Measurements from ENCODE around the gene PHACTR3. TPM values are rescaled to one million over a fixed set of nuclear protein-coding genes. Genes with fewer than 3 reads are reported as not detected.

Gene PHACTR3
- total and polyA plus RNA-seq, 2 of the 8 experiments (the other 6 are each of a cell fraction or from before 2014, with no cell fraction given) = 0.05 to 0.13 TPM

GRCh38 chr20:59839400-59839799 is 235.1 kb downstream of the PHACTR3 start:
- no peaks in the 10 kb centered on the region for H3K79me1 ChIP-seq (ENCODE audit: low read depth, low read length)
- H4K5ac ChIP-seq (ENCODE audit: insufficient read length, low read depth, low read length) = no peak overlapping the region
- no peaks in the 10 kb centered on the region for H3K79me2 ChIP-seq (ENCODE audit: control insufficient read depth in 1 of 2, insufficient read depth in 2 of 2, low read length in 2 of 2)
- no peak overlapping the region for H3K23ac ChIP-seq (ENCODE audit: insufficient read length)
- H2AFZ ChIP-seq (ENCODE audit: low read length) = no peak overlapping the region
- H2BK5ac ChIP-seq (ENCODE audit: low read depth, low read length) = no peak overlapping the region
- H2BK120ac ChIP-seq (replicated peaks; ENCODE audit: low read depth, low read length) = no peak overlapping the region
- H2BK20ac ChIP-seq (ENCODE audit: low read length) = no peak overlapping the region
- no peak overlapping the region for H3K27ac ChIP-seq (ENCODE audit: low read depth, low read length)
- no peak overlapping the region for H3K14ac ChIP-seq (ENCODE audit: insufficient read length)
- H3K4ac ChIP-seq (replicated peaks; ENCODE audit: insufficient read length, low read depth, low read length) = no peak overlapping the region
- H2BK15ac ChIP-seq (ENCODE audit: low read length) = no peak overlapping the region
- H3K4me1 ChIP-seq (replicated peaks in 1 of 4; ENCODE audit: control insufficient read depth in 3 of 4, insufficient read depth in 4 of 4, low read length in 3 of 4) = no peaks in the 10 kb centered on the region; a peak in 1 of 7 replicates
- ChIA-PET POLR2A (ENCODE audit: partially characterized antibody) (no interaction called here), CTCF (ENCODE audit: partially characterized antibody) (interaction anchor here (1.2 kb wide), 1 partner anchor 212 kb away, joined by 4 read pairs; no protein-coding TSS in a partner anchor)
- no peaks in the 10 kb centered on the region for H3K23me2 ChIP-seq (ENCODE audit: low read depth, low read length)
- H3K27me3 ChIP-seq (replicated peaks in 1 of 4; ENCODE audit: control insufficient read depth in 3 of 4, extremely low read depth in 1 of 4, insufficient read depth in 3 of 4, low read length in 3 of 4) = peaks cover 0 to 2% (median 0%) of the 10 kb centered on the region in 4 experiments; a peak in 1 of 7 replicates
- no peak overlapping the region for H3K9ac ChIP-seq (replicated peaks in 1 of 4; ENCODE audit: extremely low read depth in 1 of 4, low read depth in 3 of 4, low read length in 3 of 4)
- TF ChIP-seq CBX5 (IDR thresholded peaks at IDR 0.05; ENCODE audit: low read depth, low read length) (no peak), HDAC6 (IDR thresholded peaks at IDR 0.05; ENCODE audit: low read depth, low read length) (no peak), TCF12 (IDR thresholded peaks at IDR 0.05; ENCODE audit: low read depth, low read length) (no peak), BCL11A (IDR thresholded peaks at IDR 0.05; ENCODE audit: low read depth in 2 of 2, low read length in 2 of 2) (no peak), SUZ12 (IDR thresholded peaks at IDR 0.05; ENCODE audit: low read length) (no peak)
- H3K36me3 ChIP-seq (ENCODE audit: control insufficient read depth in 2 of 4, insufficient read depth in 4 of 4, low read length in 3 of 4) = peaks cover 0 to 2% (median 0%) of the 10 kb centered on the region in 4 experiments; a peak in 1 of 8 replicates
- H4K8ac ChIP-seq (ENCODE audit: extremely low read depth, insufficient read depth, low read length) = no peak overlapping the region
- WGBS, 2 experiments (ENCODE audit: extremely low coverage in 1 of 2, insufficient coverage in 1 of 2, insufficient read length in 1 of 2, insufficient replicate concordance in 2 of 2, low coverage in 1 of 2, low lambda C conversion rate in 2 of 2, missing lambda C conversion rate in 1 of 2) = 83% methylated on average over 5 of the region's 5 CpGs; no CpG with 5 or more reads in 1 of the 2 experiments
- DNase-seq (ENCODE audit: low read depth in 1 of 2, low spot score in 2 of 2) = no peak
- H3K9me3 ChIP-seq (ENCODE audit: insufficient read depth in 2 of 2, low read depth in 1 of 2, low read length in 1 of 2) = peaks cover 73 to 76% of the 10 kb centered on the region in 2 experiments
- no peak for FAIRE-seq
- H3K56ac ChIP-seq (replicated peaks; ENCODE audit: insufficient read length, low read depth, low read length) = no peak overlapping the region
- H3K18ac ChIP-seq (ENCODE audit: extremely low read depth, low read length) = no peak overlapping the region
- H2BK12ac ChIP-seq (ENCODE audit: low read depth, low read length) = no peak overlapping the region
- no peak overlapping the region for H3K4me2 ChIP-seq (ENCODE audit: insufficient read depth in 1 of 2, low read depth in 2 of 2, low read length in 2 of 2)
- H4K20me1 ChIP-seq (replicated peaks in 1 of 2; ENCODE audit: control insufficient read depth in 1 of 2, insufficient read depth in 2 of 2, low read length in 2 of 2) = no peaks in the 10 kb centered on the region
- H3K4me3 ChIP-seq (ENCODE audit: extremely low read depth in 1 of 4, insufficient read depth in 2 of 4, low read depth in 3 of 4, low read length in 4 of 4) = no peak overlapping the region
- no peak overlapping the region for H4K91ac ChIP-seq (replicated peaks; ENCODE audit: insufficient read length, low read length)
- H2AK5ac ChIP-seq (ENCODE audit: low read depth, low read length) = no peak overlapping the region
